Transverse colon (tissue), 4 donors: ENCODE measurements around the gene BEND3.

Source experiments
- CTCF ChIP-seq, 5 experiments: fragments of 200-600 bp in 3 of 5; fragments of 450-650 bp in 2 of 5; sonication (generic) in 3 of 5; IDR thresholded peaks; 1 replicate in 2 of 5; 2 replicates in 3 of 5; pipeline ENCODE4 v1.5.1; 2016 to 2017; ENCODE audit warnings: antibody characterized with exemption in 5 of 5, inconsistent platforms in 3 of 5, mild to moderate bottlenecking in 2 of 5, moderate library complexity in 1 of 5
- EP300 ChIP-seq: sonication (generic); formaldehyde crosslinking; IDR thresholded peaks from one replicate; pipeline ENCODE4 v1.6.1; 2017; ENCODE audit warnings: antibody characterized with exemption, low read depth
- POLR2A ChIP-seq: fragments of 450-650 bp; IDR thresholded peaks from one replicate; pipeline ENCODE4 v1.6.1; 2016; ENCODE audit warnings: antibody characterized with exemption, mild to moderate bottlenecking, moderate library complexity
- POLR2AphosphoS5 ChIP-seq, 3 donors: sonication (generic); formaldehyde crosslinking; IDR thresholded peaks; one replicate each; pipeline ENCODE4 v1.6.1; 2016; ENCODE audit warnings: antibody characterized with exemption in 3 of 3

DNA sequence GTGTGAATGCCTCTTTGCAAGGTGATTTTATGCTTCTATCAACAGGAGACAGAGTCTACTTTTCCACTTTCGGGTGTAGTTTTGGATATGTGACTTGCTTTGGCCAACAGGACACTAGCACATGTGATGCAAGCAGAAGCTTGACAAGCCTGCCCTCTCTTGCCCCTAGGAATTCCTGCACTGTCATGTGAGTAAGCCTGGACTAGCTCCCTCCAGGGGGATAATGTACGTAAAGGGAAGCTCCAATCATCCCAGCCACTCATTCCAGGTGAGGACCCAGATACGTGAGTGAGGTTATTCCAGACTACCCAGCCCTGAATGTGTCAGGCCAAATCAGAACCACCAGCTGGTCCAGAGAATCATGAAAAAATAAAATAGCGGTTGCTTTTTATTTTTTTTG, 33.3 kb downstream of the BEND3 start:
- TF ChIP-seq CTCF (IDR thresholded peaks at IDR 0.05) (no peak), POLR2A (no peak), POLR2AphosphoS5 (IDR thresholded peaks at IDR 0.05) (no peak), EP300 (no peak)
